SK-N-SH (cell line): ENCODE data around the gene RASA3.

Source experiments
- EP300 ChIP-seq, 2 experiments: IDR thresholded peaks; 2 replicates each; pipeline versions ENCODE4 v1.4.0 to v1.6.1; 2012; ENCODE audit warnings: borderline replicate concordance in 1 of 2, low read depth in 1 of 2, low read length in 1 of 2
- FOSL2 ChIP-seq: IDR thresholded peaks from 2 replicates; pipeline ENCODE4 v1.4.0; 2012; ENCODE audit warnings: low read depth, mild to moderate bottlenecking, moderate library complexity, borderline replicate concordance
- FOXM1 ChIP-seq: IDR thresholded peaks from 2 replicates; pipeline ENCODE4 v1.4.0; 2012; ENCODE audit warnings: low read depth, mild to moderate bottlenecking
- GABPA ChIP-seq: IDR thresholded peaks from 2 replicates; pipeline ENCODE4 v1.4.0; 2012; ENCODE audit warnings: low read depth, mild to moderate bottlenecking
- JUND ChIP-seq: IDR thresholded peaks from 2 replicates; pipeline ENCODE4 v1.4.0; 2012
- RAD21 ChIP-seq: IDR thresholded peaks from 2 replicates; pipeline ENCODE4 v1.6.1; 2012; ENCODE audit warnings: mild to moderate bottlenecking, low read length
- SIN3A ChIP-seq: IDR thresholded peaks from 2 replicates; pipeline ENCODE4 v1.6.1; 2012; ENCODE audit warnings: low read depth, mild to moderate bottlenecking, low read length, moderate library complexity, borderline replicate concordance
- SMC3 ChIP-seq: IDR thresholded peaks from 2 replicates; pipeline ENCODE4 v1.6.1; 2012; ENCODE audit warnings: low read depth, low read length, improper control_type of control experiment
- TAF1 ChIP-seq: IDR thresholded peaks from 2 replicates; pipeline ENCODE4 v1.6.1; 2012; ENCODE audit warnings: low read depth, mild to moderate bottlenecking, low read length, moderate library complexity, borderline replicate concordance
- TEAD4 ChIP-seq: IDR thresholded peaks from 2 replicates; pipeline ENCODE4 v1.4.0; 2012; ENCODE audit warnings: mild to moderate bottlenecking, borderline replicate concordance; ENCODE audit not compliant: insufficient read depth
- TF ChIP-seq, protein P1 (sequence below): fragments of 200-600 bp; sonication (generic); IDR thresholded peaks from 2 replicates; pipeline ENCODE4 v1.6.1; 2017; ENCODE audit warnings: antibody characterized with exemption, mild to moderate bottlenecking, moderate library complexity

DNA sequence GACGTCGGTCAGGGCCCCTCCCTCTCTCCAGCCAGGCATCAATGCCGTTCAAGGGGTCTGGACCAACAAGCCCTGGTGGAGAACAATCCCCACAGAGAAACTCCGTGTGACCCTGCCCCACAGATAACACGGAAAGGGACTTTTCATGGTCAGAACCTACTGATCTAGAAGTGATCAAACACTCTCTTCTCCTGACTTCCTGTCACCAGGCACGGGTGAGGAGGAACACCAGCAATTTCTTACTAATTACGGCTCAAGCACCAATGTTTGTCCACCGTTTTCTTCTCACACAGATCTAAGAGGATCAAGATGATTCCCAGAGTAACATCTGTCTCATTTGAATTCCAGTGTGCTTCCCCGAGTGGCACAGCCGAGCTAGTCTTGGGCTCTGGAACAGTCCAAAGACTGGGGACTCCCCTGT is 11.8 kb downstream of the RASA3 start:
- TF ChIP-seq RAD21 (no peak), FOSL2 (no peak), TEAD4 (no peak), JUND (no peak), FOXM1 (no peak), EP300 (IDR thresholded peaks at IDR 0.05; ENCODE audit: borderline replicate concordance in 1 of 2, low read depth in 1 of 2, low read length in 1 of 2) (no peak), TAF1 (no peak), GABPA (no peak), SIN3A (no peak), SMC3 (no peak)
- TF ChIP-seq, protein P1, sequence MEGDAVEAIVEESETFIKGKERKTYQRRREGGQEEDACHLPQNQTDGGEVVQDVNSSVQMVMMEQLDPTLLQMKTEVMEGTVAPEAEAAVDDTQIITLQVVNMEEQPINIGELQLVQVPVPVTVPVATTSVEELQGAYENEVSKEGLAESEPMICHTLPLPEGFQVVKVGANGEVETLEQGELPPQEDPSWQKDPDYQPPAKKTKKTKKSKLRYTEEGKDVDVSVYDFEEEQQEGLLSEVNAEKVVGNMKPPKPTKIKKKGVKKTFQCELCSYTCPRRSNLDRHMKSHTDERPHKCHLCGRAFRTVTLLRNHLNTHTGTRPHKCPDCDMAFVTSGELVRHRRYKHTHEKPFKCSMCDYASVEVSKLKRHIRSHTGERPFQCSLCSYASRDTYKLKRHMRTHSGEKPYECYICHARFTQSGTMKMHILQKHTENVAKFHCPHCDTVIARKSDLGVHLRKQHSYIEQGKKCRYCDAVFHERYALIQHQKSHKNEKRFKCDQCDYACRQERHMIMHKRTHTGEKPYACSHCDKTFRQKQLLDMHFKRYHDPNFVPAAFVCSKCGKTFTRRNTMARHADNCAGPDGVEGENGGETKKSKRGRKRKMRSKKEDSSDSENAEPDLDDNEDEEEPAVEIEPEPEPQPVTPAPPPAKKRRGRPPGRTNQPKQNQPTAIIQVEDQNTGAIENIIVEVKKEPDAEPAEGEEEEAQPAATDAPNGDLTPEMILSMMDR, result no peak
